A673 (cell line): ENCODE data around the gene CCDC40.

Experiments
- EZH2 ChIP-seq: fragments of 200-600 bp; sonication (generic); IDR thresholded peaks from 2 replicates; pipeline ENCODE4 v1.6.1; 2017; ENCODE audit warnings: borderline replicate concordance, low read depth, mild to moderate bottlenecking, mixed read lengths, antibody characterized with exemption, low read length; ENCODE audit not compliant: poor library complexity, severe bottlenecking
- TF ChIP-seq, protein P1 (sequence below): fragments of 300-800, 200-600 bp; sonication (generic); conservative IDR thresholded peaks from 2 replicates; pipeline ENCODE4 v1.5.1; 2017; ENCODE audit warnings: low read depth, mild to moderate bottlenecking, antibody characterized with exemption, low read length, moderate library complexity, mixed read lengths

DNA sequence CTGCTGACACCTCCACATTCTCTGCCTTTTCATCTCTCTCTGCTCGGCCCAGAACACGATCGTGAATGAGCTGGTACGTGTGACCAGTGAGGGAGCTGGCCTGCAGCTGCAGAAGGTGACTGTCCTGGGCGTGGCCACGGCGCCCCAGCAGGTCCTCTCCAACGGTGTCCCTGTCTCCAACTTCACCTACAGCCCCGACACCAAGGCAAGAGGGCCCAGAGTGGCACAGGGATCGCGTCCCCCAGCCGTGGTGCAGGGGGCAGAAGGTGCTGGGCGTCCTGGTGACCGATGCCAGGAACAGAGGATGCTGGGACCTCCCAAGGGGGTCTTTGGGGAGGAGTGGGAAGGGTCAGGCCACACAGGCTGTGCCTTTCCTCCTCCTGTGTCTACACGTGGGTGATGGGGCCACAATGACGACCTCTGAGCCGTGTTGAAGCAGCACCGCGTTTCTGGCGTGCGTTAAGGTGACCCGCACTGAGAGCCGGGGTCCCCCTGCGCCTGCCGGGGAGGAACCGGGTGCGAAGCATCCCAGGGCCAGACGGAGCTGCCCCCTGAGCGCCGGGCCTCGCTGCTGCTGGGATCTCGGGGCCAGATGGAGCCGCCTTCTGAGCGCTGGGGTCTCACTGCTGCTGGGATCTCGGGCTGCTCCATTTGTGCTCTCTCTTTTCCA lies 82.3 kb downstream of the CCDC40 start:
- TF ChIP-seq, protein P1, sequence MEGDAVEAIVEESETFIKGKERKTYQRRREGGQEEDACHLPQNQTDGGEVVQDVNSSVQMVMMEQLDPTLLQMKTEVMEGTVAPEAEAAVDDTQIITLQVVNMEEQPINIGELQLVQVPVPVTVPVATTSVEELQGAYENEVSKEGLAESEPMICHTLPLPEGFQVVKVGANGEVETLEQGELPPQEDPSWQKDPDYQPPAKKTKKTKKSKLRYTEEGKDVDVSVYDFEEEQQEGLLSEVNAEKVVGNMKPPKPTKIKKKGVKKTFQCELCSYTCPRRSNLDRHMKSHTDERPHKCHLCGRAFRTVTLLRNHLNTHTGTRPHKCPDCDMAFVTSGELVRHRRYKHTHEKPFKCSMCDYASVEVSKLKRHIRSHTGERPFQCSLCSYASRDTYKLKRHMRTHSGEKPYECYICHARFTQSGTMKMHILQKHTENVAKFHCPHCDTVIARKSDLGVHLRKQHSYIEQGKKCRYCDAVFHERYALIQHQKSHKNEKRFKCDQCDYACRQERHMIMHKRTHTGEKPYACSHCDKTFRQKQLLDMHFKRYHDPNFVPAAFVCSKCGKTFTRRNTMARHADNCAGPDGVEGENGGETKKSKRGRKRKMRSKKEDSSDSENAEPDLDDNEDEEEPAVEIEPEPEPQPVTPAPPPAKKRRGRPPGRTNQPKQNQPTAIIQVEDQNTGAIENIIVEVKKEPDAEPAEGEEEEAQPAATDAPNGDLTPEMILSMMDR: no peak
- no peak for TF ChIP-seq EZH2
